Measurements from ENCODE around the gene RSBN1.

The RSBN1 gene

GRCh38 chr1:113805639-113806038 lies 6.6 kb downstream of the RSBN1 start:
- no peak for DNase-seq (ENCODE audit: extremely low read depth, low read depth)
- H3K4me3 ChIP-seq (replicated peaks; ENCODE audit: low read depth, low read length), result no peak overlapping the region
- no peak for TF ChIP-seq CTCF (IDR thresholded peaks at IDR 0.05; ENCODE audit: low read depth, low read length, missing control alignments)

GRCh38 chr1:113805256-113805531 lies 7.1 kb downstream of the RSBN1 start:
- DNase-seq (ENCODE audit: extremely low read depth, low read depth), result no peak
- no peak for TF ChIP-seq CTCF (IDR thresholded peaks at IDR 0.05; ENCODE audit: low read depth, low read length, missing control alignments)
- no peak overlapping the region for H3K4me3 ChIP-seq (replicated peaks; ENCODE audit: low read depth, low read length)

- DNase-seq (ENCODE audit: extremely low read depth, low read depth), result no peak
- no peak overlapping the region for H3K4me3 ChIP-seq (replicated peaks; ENCODE audit: low read depth, low read length)
- no peak for TF ChIP-seq CTCF (IDR thresholded peaks at IDR 0.05; ENCODE audit: low read depth, low read length, missing control alignments)
These were observed 7.6 kb downstream of the RSBN1 start for GRCh38 chr1:113804421-113805255.

GRCh38 chr1:113802367-113803007 lies 9.8 kb downstream of the RSBN1 start:
- DNase-seq (ENCODE audit: extremely low read depth, low read depth), result no peak
- no peak overlapping the region for H3K4me3 ChIP-seq (replicated peaks; ENCODE audit: low read depth, low read length)
- no peak for TF ChIP-seq CTCF (IDR thresholded peaks at IDR 0.05; ENCODE audit: low read depth, low read length, missing control alignments)

- TF ChIP-seq CTCF (IDR thresholded peaks at IDR 0.05; ENCODE audit: low read depth, low read length, missing control alignments), result no peak
- no peak for DNase-seq (ENCODE audit: extremely low read depth, low read depth)
- no peak overlapping the region for H3K4me3 ChIP-seq (replicated peaks; ENCODE audit: low read depth, low read length)
These were observed 11.8 kb downstream of the RSBN1 start for GRCh38 chr1:113800487-113800886.

GRCh38 chr1:113797472-113797871 lies 14.8 kb downstream of the RSBN1 start:
- no peak for TF ChIP-seq CTCF (IDR thresholded peaks at IDR 0.05; ENCODE audit: low read depth, low read length, missing control alignments)
- no peak for DNase-seq (ENCODE audit: extremely low read depth, low read depth)
- H3K4me3 ChIP-seq (replicated peaks; ENCODE audit: low read depth, low read length), result no peak overlapping the region
